Left lung (tissue), 10 donors: ENCODE results near the gene ATF5. TPM values are rescaled to one million over a fixed set of nuclear protein-coding genes. Genes with fewer than 3 reads are reported as not detected.
A peak's percentile ranks its signal among the peaks of the same experiment; 100 is the strongest.

Source experiments
- ATAC-seq: fragments of 200-7000 bp; cut with Tn5 transposase; one replicate; pipeline ENCODE4 v1.9.1; 2020; ENCODE audit warnings: moderate library complexity
- DNase-seq, 4 donors: peaks; one replicate each; pipeline ENCODE4 v3.0.0-alpha.2; 2013 to 2020
- H3K27ac ChIP-seq, 2 donors: fragments of 200-600 bp; sonication (generic) in 1 of 2; one replicate each; pipeline versions ENCODE4 v1.5.0 to v1.8.0; 2020 to 2021
- H3K27me3 ChIP-seq, 2 donors: fragments of 200-600 bp; sonication (generic) in 1 of 2; one replicate each; pipeline versions ENCODE4 v1.5.0 to v1.8.0; 2020 to 2021
- H3K36me3 ChIP-seq, 2 donors: fragments of 200-600 bp; sonication (generic) in 1 of 2; one replicate each; pipeline versions ENCODE4 v1.5.0 to v1.8.0; 2020 to 2021
- H3K4me1 ChIP-seq, 2 donors: fragments of 200-600 bp; one replicate each; pipeline ENCODE4 v1.8.0; 2021
- H3K4me3 ChIP-seq, 2 donors: fragments of 200-600 bp; sonication (generic) in 1 of 2; one replicate each; pipeline versions ENCODE4 v1.5.0 to v1.8.0; 2020 to 2021; ENCODE audit warnings: mild to moderate bottlenecking in 1 of 2
- H3K9me3 ChIP-seq, 2 donors: fragments of 200-600 bp; sonication (generic) in 1 of 2; one replicate each; pipeline versions ENCODE4 v1.5.0 to v1.8.0; 2020 to 2021
- intact Hi-C, 2 donors: fragments of 100-400 bp; cut with DNase I; formaldehyde crosslinking; loops; one replicate each; pipeline versions ENCODE4 v1.11.2 to v1.14.2; 2022
- polyA plus RNA-seq, 6 donors: library from polyadenylated mRNA; unstranded; fragments of 120-200 nt; gene quantifications; one replicate each; pipeline ENCODE4 v1.2.1, GENCODE V29; 2013; ENCODE audit not compliant: insufficient read length in 6 of 6
- total RNA-seq, 2 donors: library from RNA; stranded (reverse); fragmentation: NEBNext Ultra II Directional; extraction: Animal tissue kit (Norgen Biotek cat#: 25700); gene quantifications; one replicate each; pipeline ENCODE4 v1.2.1, GENCODE V29; 2021
- TF ChIP-seq, protein P1 (sequence below), 2 donors: fragments of 200-600 bp; sonication (generic) in 1 of 2; IDR thresholded peaks; one replicate each; pipeline versions ENCODE4 v1.5.0 to v1.8.0; 2021; ENCODE audit warnings: antibody characterized with exemption in 2 of 2
- donor health status: DM: no; HTN: yes; CAD: no.
- donor health status: DM: no; HTN: no; CAD: no.

Gene ATF5
- total and polyA plus RNA-seq, 8 donors, result 17.4 to 29.6 (median 25.8) TPM

DNA sequence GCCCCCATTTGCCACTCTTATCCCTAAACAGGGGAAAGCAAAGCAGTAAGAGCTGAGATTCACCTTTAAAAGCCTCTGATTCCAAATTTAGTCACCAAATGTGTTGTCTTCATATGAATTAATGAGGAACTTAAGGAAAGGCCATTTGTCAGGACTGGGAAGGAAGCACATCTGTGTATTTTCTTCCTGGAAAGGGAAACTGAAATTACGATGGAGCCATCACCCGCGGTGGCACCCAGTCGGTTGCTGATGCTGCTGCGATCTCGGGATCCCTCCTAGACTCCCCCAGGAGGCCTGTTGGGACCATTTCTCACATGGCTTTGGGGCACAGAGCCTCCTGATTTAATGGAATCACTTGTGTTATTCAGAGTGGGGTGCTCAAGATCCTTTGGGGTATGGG lies 24.9 kb upstream of the ATF5 start:
- ATAC-seq, result no peak
- Histone ChIP-seq H3K4me3 (no peak overlapping the region), H3K36me3 (peaks cover 0 to 32% of the 10 kb centered on the region in 2 donors), H3K9me3 (no peaks in the 10 kb centered on the region), H3K27ac (peak overlapping the region in 1 of 2 donors; percentile 37), H3K27me3 (no peaks in the 10 kb centered on the region), H3K4me1 (peaks cover 0 to 16% of the 10 kb centered on the region in 2 donors)
- DNase-seq, result no peak
- intact Hi-C loops, result no loop called here
- TF ChIP-seq, protein P1, sequence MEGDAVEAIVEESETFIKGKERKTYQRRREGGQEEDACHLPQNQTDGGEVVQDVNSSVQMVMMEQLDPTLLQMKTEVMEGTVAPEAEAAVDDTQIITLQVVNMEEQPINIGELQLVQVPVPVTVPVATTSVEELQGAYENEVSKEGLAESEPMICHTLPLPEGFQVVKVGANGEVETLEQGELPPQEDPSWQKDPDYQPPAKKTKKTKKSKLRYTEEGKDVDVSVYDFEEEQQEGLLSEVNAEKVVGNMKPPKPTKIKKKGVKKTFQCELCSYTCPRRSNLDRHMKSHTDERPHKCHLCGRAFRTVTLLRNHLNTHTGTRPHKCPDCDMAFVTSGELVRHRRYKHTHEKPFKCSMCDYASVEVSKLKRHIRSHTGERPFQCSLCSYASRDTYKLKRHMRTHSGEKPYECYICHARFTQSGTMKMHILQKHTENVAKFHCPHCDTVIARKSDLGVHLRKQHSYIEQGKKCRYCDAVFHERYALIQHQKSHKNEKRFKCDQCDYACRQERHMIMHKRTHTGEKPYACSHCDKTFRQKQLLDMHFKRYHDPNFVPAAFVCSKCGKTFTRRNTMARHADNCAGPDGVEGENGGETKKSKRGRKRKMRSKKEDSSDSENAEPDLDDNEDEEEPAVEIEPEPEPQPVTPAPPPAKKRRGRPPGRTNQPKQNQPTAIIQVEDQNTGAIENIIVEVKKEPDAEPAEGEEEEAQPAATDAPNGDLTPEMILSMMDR (IDR thresholded peaks at IDR 0.05), result no peak

DNA sequence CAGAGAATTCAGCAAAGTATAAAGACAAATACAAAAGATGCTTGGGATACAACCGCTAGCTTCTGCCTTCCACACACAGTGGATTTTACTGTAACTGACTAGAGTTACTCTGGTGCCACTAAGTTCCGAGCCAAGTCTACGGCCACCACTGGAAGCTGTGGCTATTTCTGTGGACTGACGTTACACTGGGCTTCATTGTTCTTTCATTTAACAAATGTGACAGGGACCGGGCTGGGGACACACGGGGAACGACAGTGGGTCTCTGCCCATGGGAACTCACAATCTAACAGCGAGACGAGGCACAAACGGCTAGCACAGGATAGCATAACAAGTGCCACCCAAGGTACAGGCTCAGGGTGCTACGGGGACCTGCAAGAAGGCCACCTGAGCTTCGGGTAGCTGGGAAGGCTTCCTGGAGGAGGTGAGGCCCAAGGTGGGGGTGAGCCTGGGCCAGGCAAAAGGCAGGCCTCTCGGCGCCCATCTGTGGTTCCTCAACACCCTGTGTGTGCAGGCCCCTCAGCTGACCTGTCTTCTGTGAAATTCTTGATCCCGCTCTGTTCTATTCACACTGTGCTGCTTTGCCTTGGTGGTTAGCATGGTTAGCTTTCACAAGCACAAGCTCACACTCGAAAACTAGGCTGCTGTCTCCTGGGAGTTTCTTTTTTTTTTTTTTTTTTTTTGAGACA lies 22.0 kb upstream of the ATF5 start:
- intact Hi-C loops, result no loop called here
- H3K36me3 ChIP-seq, result peaks cover 0 to 50% of the 10 kb centered on the region in 2 donors
- peaks cover 4 to 37% of the 10 kb centered on the region in 2 donors for H3K4me1 ChIP-seq
- ATAC-seq (no peak), DNase-seq (no peak)
- H3K4me3 ChIP-seq, result no peak overlapping the region
- TF ChIP-seq, protein P1 (IDR thresholded peaks at IDR 0.05), result no peak
- no peak overlapping the region for H3K27ac ChIP-seq
- H3K27me3 ChIP-seq, result no peaks in the 10 kb centered on the region
- H3K9me3 ChIP-seq, result no peaks in the 10 kb centered on the region

DNA sequence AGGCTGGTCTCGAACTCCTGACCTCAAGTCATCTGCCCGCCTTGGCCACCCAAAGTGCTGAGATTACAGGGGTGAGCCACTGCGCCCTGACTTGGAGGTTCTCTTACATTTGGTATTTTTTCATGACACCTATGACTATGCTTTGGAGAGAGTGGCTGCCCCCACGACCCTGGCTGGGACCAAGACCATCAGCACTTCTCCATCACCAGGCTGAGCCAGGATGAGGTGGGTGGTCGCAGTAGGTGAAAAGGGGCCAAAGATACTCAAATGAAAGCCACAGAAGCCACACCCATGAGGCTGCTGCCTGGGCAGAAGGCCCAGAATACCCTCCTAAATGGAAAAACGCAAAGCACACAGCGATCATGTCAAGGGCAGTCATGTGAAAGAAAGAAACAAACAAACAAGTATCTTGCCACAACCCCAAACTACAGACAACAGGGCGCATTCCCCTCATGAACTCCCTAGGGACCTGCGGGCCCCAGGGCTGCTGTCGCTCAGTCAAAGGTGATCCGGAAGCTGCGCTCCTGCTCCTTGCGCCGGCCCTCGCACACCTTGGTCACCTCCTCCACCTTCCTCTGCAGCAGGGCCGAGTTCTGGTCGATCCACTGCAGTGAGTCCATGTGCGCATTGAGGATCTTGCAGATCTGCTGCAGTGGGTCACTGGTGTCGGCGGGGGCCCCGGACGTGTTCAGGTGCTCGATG lies 21.1 kb upstream of the ATF5 start:
- Histone ChIP-seq H3K27me3 (no peaks in the 10 kb centered on the region), H3K27ac (no peak overlapping the region), H3K4me1 (peaks cover 4 to 45% of the 10 kb centered on the region in 2 donors), H3K4me3 (no peak overlapping the region), H3K9me3 (no peaks in the 10 kb centered on the region), H3K36me3 (peaks cover 0 to 58% of the 10 kb centered on the region in 2 donors)
- intact Hi-C loops, result no loop called here
- TF ChIP-seq, protein P1 (IDR thresholded peaks at IDR 0.05), result no peak
- no peak for DNase-seq
- no peak for ATAC-seq

DNA sequence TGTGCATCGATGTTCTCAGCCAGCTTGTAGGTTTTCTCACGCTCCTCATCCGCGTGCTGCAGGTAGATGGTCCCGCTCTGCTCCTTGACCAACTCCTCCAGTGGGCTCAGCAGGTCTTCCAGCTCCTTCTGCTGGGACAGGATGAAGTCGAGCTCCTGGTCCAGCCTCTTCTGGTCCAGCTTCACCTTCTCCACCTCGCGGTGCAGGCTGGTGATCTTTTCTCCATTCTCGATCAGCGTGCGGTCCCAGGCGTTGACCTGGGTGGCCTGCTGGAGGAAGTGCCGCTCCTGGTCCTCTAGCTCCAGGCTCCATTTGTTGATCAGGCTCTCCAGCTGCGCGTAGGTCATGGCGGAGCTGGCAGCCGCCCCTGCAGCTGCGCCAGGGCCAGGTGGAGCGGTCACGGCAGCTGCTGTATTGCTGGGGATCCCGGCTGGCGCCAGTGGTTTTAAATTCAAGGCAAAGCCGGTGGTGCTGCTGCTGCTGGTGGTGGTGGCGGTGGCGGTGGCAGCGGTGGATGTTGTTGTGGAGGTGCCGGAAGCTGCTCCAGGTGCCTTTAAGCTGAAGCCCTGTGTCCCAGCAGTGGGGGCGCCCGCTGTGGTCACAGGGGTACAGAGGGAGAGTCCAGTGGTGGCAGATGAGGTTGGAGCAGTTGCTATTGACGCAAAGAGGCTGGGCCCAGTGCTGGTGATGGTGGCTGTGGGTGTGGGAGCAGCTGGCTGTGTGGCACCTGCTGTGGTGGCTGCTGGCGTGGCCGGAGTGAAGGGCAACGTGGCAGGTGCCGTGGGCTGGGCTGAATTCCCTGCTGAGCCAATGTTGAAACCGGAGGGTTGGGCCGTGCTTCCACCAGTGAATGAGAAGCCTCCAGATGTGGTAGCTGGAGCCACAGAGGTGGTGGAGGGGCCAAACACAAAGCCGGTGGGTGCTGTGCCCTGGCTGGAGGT lies 20.3 kb upstream of the ATF5 start:
- peaks cover 4 to 51% of the 10 kb centered on the region in 2 donors for H3K4me1 ChIP-seq
- no peaks in the 10 kb centered on the region for H3K9me3 ChIP-seq
- no peak overlapping the region for H3K4me3 ChIP-seq
- no peak for ATAC-seq
- no peaks in the 10 kb centered on the region for H3K27me3 ChIP-seq
- peaks cover 0 to 67% of the 10 kb centered on the region in 2 donors for H3K36me3 ChIP-seq
- DNase-seq, result no peak
- intact Hi-C loops, result no loop called here
- no peak overlapping the region for H3K27ac ChIP-seq
- TF ChIP-seq, protein P1 (IDR thresholded peaks at IDR 0.05), result no peak
